GM23338 (cell line): ENCODE data around the gene KCNMA1.

ENCODE experiments used
- EZH2 ChIP-seq: fragments of 200-600 bp; sonication (generic); IDR thresholded peaks from one replicate; pipeline ENCODE4 v1.8.0; 2017; ENCODE audit warnings: antibody characterized with exemption, mild to moderate bottlenecking, low read depth; ENCODE audit not compliant: unreplicated experiment
- EZH2phosphoT487 ChIP-seq: fragments of 200-600 bp; sonication (generic); IDR thresholded peaks from one replicate; pipeline ENCODE4 v1.8.1; 2018; ENCODE audit warnings: antibody characterized with exemption; ENCODE audit not compliant: unreplicated experiment
- POLR2AphosphoS5 ChIP-seq: IDR thresholded peaks from 2 replicates; pipeline ENCODE4 v1.6.1; 2016; ENCODE audit warnings: antibody characterized with exemption, low read depth
- STAT1 ChIP-seq: IDR thresholded peaks from one replicate; pipeline ENCODE4 v1.6.1; 2016; ENCODE audit warnings: antibody characterized with exemption; ENCODE audit not compliant: unreplicated experiment
- TF ChIP-seq, protein P1 (sequence below), 2 experiments: fragments of 200-600 bp in 1 of 2; sonication (generic) in 1 of 2; conservative IDR thresholded peaks; 2 replicates each; pipeline versions ENCODE4 v1.5.1 to v1.6.1; 2016 to 2017; ENCODE audit warnings: antibody characterized with exemption in 2 of 2, low read depth in 2 of 2, mild to moderate bottlenecking in 2 of 2, moderate library complexity in 1 of 2

GRCh38 chr10:77268721-77269120 lies 368.9 kb downstream of the KCNMA1 start:
- TF ChIP-seq POLR2AphosphoS5 (no peak), EZH2phosphoT487 (no peak), STAT1 (no peak), EZH2 (no peak)
- TF ChIP-seq, protein P1, sequence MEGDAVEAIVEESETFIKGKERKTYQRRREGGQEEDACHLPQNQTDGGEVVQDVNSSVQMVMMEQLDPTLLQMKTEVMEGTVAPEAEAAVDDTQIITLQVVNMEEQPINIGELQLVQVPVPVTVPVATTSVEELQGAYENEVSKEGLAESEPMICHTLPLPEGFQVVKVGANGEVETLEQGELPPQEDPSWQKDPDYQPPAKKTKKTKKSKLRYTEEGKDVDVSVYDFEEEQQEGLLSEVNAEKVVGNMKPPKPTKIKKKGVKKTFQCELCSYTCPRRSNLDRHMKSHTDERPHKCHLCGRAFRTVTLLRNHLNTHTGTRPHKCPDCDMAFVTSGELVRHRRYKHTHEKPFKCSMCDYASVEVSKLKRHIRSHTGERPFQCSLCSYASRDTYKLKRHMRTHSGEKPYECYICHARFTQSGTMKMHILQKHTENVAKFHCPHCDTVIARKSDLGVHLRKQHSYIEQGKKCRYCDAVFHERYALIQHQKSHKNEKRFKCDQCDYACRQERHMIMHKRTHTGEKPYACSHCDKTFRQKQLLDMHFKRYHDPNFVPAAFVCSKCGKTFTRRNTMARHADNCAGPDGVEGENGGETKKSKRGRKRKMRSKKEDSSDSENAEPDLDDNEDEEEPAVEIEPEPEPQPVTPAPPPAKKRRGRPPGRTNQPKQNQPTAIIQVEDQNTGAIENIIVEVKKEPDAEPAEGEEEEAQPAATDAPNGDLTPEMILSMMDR (conservative IDR thresholded peaks at IDR 0.05; ENCODE audit: low read depth in 2 of 2), result no peak
